ENCODE data around the gene SLIT3. TPM values are rescaled to one million over a fixed set of nuclear protein-coding genes. Genes with fewer than 3 reads are reported as not detected.

Gene SLIT3
- total and polyA plus RNA-seq, 2 donors from 2014 or later: 14.5 to 54.1 TPM

- H3K27ac ChIP-seq (ENCODE audit: low read depth in 2 of 2, low read length in 2 of 2): no peak overlapping the region
- no peak overlapping the region for H3K4me3 ChIP-seq (ENCODE audit: low read length in 3 of 3)
- H3K4me1 ChIP-seq (ENCODE audit: control insufficient read depth in 2 of 3, insufficient read depth in 2 of 3, low read depth in 1 of 3, low read length in 3 of 3): peaks cover 0 to 4% (median 2%) of the 10 kb centered on the region in 3 donors
- DNase-seq (peak in 1 of 5 donors; percentile 15), FAIRE-seq (no peak)
- intact Hi-C loops (cut with DNase I): no loop called here
- no peak overlapping the region for H3K9ac ChIP-seq (ENCODE audit: low read length in 3 of 3)
- H3K36me3 ChIP-seq (ENCODE audit: control insufficient read depth in 2 of 3, insufficient read depth in 3 of 3, low read length in 3 of 3): no peaks in the 10 kb centered on the region
- no peaks in the 10 kb centered on the region for H3K27me3 ChIP-seq (ENCODE audit: control insufficient read depth, insufficient read depth, low read length)
- peaks cover 0 to 5% (median 0%) of the 10 kb centered on the region in 3 donors for H3K9me3 ChIP-seq (ENCODE audit: control insufficient read depth in 2 of 3, insufficient read depth in 1 of 3, low read length in 3 of 3)
- TF ChIP-seq, protein P1, sequence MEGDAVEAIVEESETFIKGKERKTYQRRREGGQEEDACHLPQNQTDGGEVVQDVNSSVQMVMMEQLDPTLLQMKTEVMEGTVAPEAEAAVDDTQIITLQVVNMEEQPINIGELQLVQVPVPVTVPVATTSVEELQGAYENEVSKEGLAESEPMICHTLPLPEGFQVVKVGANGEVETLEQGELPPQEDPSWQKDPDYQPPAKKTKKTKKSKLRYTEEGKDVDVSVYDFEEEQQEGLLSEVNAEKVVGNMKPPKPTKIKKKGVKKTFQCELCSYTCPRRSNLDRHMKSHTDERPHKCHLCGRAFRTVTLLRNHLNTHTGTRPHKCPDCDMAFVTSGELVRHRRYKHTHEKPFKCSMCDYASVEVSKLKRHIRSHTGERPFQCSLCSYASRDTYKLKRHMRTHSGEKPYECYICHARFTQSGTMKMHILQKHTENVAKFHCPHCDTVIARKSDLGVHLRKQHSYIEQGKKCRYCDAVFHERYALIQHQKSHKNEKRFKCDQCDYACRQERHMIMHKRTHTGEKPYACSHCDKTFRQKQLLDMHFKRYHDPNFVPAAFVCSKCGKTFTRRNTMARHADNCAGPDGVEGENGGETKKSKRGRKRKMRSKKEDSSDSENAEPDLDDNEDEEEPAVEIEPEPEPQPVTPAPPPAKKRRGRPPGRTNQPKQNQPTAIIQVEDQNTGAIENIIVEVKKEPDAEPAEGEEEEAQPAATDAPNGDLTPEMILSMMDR (IDR thresholded peaks at IDR 0.05; ENCODE audit: borderline replicate concordance, extremely low read depth, insufficient read depth): no peak
Observed at GRCh38 chr5:169089343-169089742, 211.6 kb downstream of the SLIT3 start.

GRCh38 chr5:169088028-169088725 is 212.8 kb downstream of the SLIT3 start:
- intact Hi-C loops (cut with DNase I): no loop called here
- Histone ChIP-seq H3K4me1 (ENCODE audit: control insufficient read depth in 2 of 3, insufficient read depth in 2 of 3, low read depth in 1 of 3, low read length in 3 of 3) (peaks cover 0 to 4% (median 2%) of the 10 kb centered on the region in 3 donors), H3K27ac (ENCODE audit: low read depth in 2 of 2, low read length in 2 of 2) (no peak overlapping the region), H3K27me3 (ENCODE audit: control insufficient read depth, insufficient read depth, low read length) (no peaks in the 10 kb centered on the region), H3K36me3 (ENCODE audit: control insufficient read depth in 2 of 3, insufficient read depth in 3 of 3, low read length in 3 of 3) (no peaks in the 10 kb centered on the region), H3K4me3 (ENCODE audit: low read length in 3 of 3) (no peak overlapping the region), H3K9ac (ENCODE audit: low read length in 3 of 3) (no peak overlapping the region), H3K9me3 (ENCODE audit: control insufficient read depth in 2 of 3, insufficient read depth in 1 of 3, low read length in 3 of 3) (peaks cover 0 to 5% (median 0%) of the 10 kb centered on the region in 3 donors)
- DNase-seq (peak in 2 of 5 donors; percentile 32 to 34), FAIRE-seq (no peak)
- TF ChIP-seq, protein P1 (IDR thresholded peaks at IDR 0.05; ENCODE audit: borderline replicate concordance, extremely low read depth, insufficient read depth): no peak

- H3K4me3 ChIP-seq (ENCODE audit: low read length in 3 of 3): no peak overlapping the region
- FAIRE-seq (no peak), DNase-seq (peak in 1 of 5 donors; percentile 27)
- H3K9ac ChIP-seq (ENCODE audit: low read length in 3 of 3): no peak overlapping the region
- intact Hi-C loops (cut with DNase I): no loop called here
- TF ChIP-seq, protein P1 (IDR thresholded peaks at IDR 0.05; ENCODE audit: borderline replicate concordance, extremely low read depth, insufficient read depth): no peak
- H3K4me1 ChIP-seq (ENCODE audit: control insufficient read depth in 2 of 3, insufficient read depth in 2 of 3, low read depth in 1 of 3, low read length in 3 of 3): peaks cover under 1 to 4% (median 2%) of the 10 kb centered on the region in 3 donors
- no peaks in the 10 kb centered on the region for H3K27me3 ChIP-seq (ENCODE audit: control insufficient read depth, insufficient read depth, low read length)
- no peak overlapping the region for H3K27ac ChIP-seq (ENCODE audit: low read depth in 2 of 2, low read length in 2 of 2)
- H3K36me3 ChIP-seq (ENCODE audit: control insufficient read depth in 2 of 3, insufficient read depth in 3 of 3, low read length in 3 of 3): no peaks in the 10 kb centered on the region
- peaks cover 0 to 3% (median 0%) of the 10 kb centered on the region in 3 donors for H3K9me3 ChIP-seq (ENCODE audit: control insufficient read depth in 2 of 3, insufficient read depth in 1 of 3, low read length in 3 of 3)
Observed at GRCh38 chr5:169085636-169086035, 215.3 kb downstream of the SLIT3 start.
